ENCODE data around the gene SCARB1. TPM values are rescaled to one million over a fixed set of nuclear protein-coding genes. Genes with fewer than 3 reads are reported as not detected.

The SCARB1 gene
- total and polyA plus RNA-seq, 9 of the 15 experiments (the other 6 are each of a cell fraction or from before 2014, with no cell fraction given): 0.56 to 157 (median 52.8) TPM

GRCh38 chr12:124868252-124869058, 4.8 kb upstream of the SCARB1 start:
- ATAC-seq: no peak
- TF ChIP-seq CBX1 (IDR thresholded peaks at IDR 0.05; ENCODE audit: low read depth): no peak
- 0 out of 2 replicates have a peak, but pooled peaks have one; percentile 60 for TF ChIP-seq HDGF (IDR thresholded peaks at IDR 0.05)
- peak; percentile 20; the same call in 1 of the 2 replicates for TF ChIP-seq ELF4 (CRISPR knock-in tag; IDR thresholded peaks at IDR 0.05)
- TF ChIP-seq ZBTB5 (IDR thresholded peaks at IDR 0.05): no peak
- TF ChIP-seq ZNF121 (CRISPR knock-in tag; conservative IDR thresholded peaks at IDR 0.05): peak; percentile 95
- TF ChIP-seq NFIC (IDR thresholded peaks at IDR 0.05): no peak
- TF ChIP-seq ZBTB7A (IDR thresholded peaks at IDR 0.05; ENCODE audit: borderline replicate concordance, control insufficient read depth, low read depth, low read length): peak; percentile 7; the same call in 1 of the 2 replicates
- TF ChIP-seq NFRKB (IDR thresholded peaks at IDR 0.05; ENCODE audit: low read depth): peak; percentile 63; the same call in 1 of the 2 replicates
- TF ChIP-seq ZFP1 (CRISPR knock-in tag; IDR thresholded peaks at IDR 0.05): no peak
- TF ChIP-seq NFE2 (IDR thresholded peaks at IDR 0.05; ENCODE audit: low read depth): no peak
- no peak for TF ChIP-seq CC2D1A (IDR thresholded peaks at IDR 0.05)
- TF ChIP-seq PYGO2 (tag; IDR thresholded peaks at IDR 0.05): no peak
- TF ChIP-seq POLR2H (tag; IDR thresholded peaks at IDR 0.05; ENCODE audit: low read depth): 0 out of 2 replicates have a peak, but pooled peaks have one; percentile 9
- no peak for TF ChIP-seq ZNF707 (CRISPR knock-in tag; conservative IDR thresholded peaks at IDR 0.05)
- TF ChIP-seq EP400 (IDR thresholded peaks at IDR 0.05): no peak
- TF ChIP-seq E2F1 (CRISPR knock-in tag; IDR thresholded peaks at IDR 0.05): 0 out of 2 replicates have a peak, but pooled peaks have one; percentile 42
- no peak for TF ChIP-seq RBBP5 (IDR thresholded peaks at IDR 0.05; ENCODE audit: borderline replicate concordance, insufficient read depth, low read length, poor library complexity, severe bottlenecking)

More at GRCh38 chr12:124868252-124869058, 4.8 kb upstream of the SCARB1 start:
- in situ Hi-C loops (cut with MboI) (no loop called here), intact Hi-C loops (cut with micrococcal nuclease) (no loop called here)
- Histone ChIP-seq H3K9me1 (ENCODE audit: control insufficient read depth, insufficient read depth, low read length) (no peaks in the 10 kb centered on the region), H2AFZ (ENCODE audit: low read depth, low read length) (peak overlapping the region; percentile 81), H3K9me3 (replicated peaks; ENCODE audit: control insufficient read depth, insufficient read depth, low read depth, low read length) (no peaks in the 10 kb centered on the region), H3K79me2 (ENCODE audit: control insufficient read depth, insufficient read depth, low read length) (peaks cover 7% of the 10 kb centered on the region), H3K9ac (ENCODE audit: insufficient read depth in 1 of 2, low read depth in 2 of 2, low read length in 2 of 2) (peak overlapping the region; percentile 60 to 89), H3K4me3 (peak overlapping the region; percentile 14), H3K4me1 (replicated peaks in 1 of 2; ENCODE audit: control insufficient read depth in 2 of 2, insufficient read depth in 2 of 2, low read length in 2 of 2) (peaks cover 41 to 48% of the 10 kb centered on the region in 2 experiments), H3K27ac (ENCODE audit: extremely low read depth, low read depth, low read length) (peak overlapping the region; percentile 86; the same call in 2 of the 3 replicates), H4K20me1 (replicated peaks; ENCODE audit: control insufficient read depth, insufficient read depth, low read length) (no peaks in the 10 kb centered on the region), H3K36me3 (ENCODE audit: control insufficient read depth, insufficient read depth, low read length) (no peaks in the 10 kb centered on the region), H3K27me3 (ENCODE audit: control insufficient read depth in 2 of 2, insufficient read depth in 2 of 2, low read length in 2 of 2) (no peaks in the 10 kb centered on the region), H3K4me2 (ENCODE audit: insufficient read depth, low read length) (peak overlapping the region; percentile 80)
- TSS peak; percentile 35 for BruUV-seq (replicated peaks)
- ChIA-PET CTCF (ENCODE audit: low intra/inter-chr PET ratio) (interaction anchor here (0.6 kb wide), 1 partner anchor 465 kb away, joined by 3 read pairs; no protein-coding TSS in a partner anchor), POLR2A (interaction anchor here (1.0 to 3.2 kb wide), 7 partner anchors 11 to 51 kb away, joined by 3 to 21 read pairs (median 4); partner anchors contain the start of gene UBC)
- no peak for FAIRE-seq
- WGBS (ENCODE audit: insufficient coverage, low coverage, missing lambda C conversion rate): 51% methylated on average over 10 of the region's 11 CpGs
- DNase-seq (ENCODE audit: extremely low read depth in 1 of 4, low spot score in 3 of 4): no peak
